Activated naive CD8-positive, alpha-beta T cell treated with anti-CD3 and anti-CD28 coated beads, Interleukin-2, amount 50 U/mL, for 16 hours (primary cell): ENCODE results near the gene PCSK2.

ENCODE experiments used
- DNase-seq: peaks from one replicate; pipeline ENCODE4 v3.0.0-alpha.2; 2020; ENCODE audit warnings: low read depth, low spot score

PCSK2 gene

DNA sequence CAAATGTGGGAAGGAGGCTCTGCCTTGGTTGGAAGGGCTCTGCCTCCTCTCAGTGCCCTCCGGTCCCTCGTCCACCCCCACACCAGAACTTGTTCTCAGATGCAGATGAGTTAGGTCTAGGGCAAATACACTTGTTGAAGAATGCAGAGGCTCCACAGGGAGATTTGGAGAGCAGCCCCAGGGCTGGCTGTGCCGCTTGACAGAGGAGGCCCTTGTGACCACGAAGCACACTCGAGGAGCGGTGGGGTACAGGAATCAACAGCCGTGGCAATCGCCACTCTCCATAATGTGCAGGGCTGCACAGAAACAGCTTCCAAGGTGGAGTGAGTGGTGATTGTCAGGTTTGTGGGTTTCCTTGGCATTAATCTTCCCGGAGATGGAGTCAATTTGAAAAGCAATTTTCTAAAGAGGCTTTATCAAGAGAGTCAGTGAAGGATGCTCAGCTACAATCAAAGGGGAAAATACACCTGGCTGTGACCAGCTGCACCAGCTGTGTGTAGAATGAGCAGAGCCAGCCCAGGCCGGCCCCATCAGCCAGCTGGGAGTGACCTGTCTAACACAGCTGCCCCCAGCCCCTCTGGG, 244.9 kb downstream of the PCSK2 start:
- DNase-seq = no peak

DNA sequence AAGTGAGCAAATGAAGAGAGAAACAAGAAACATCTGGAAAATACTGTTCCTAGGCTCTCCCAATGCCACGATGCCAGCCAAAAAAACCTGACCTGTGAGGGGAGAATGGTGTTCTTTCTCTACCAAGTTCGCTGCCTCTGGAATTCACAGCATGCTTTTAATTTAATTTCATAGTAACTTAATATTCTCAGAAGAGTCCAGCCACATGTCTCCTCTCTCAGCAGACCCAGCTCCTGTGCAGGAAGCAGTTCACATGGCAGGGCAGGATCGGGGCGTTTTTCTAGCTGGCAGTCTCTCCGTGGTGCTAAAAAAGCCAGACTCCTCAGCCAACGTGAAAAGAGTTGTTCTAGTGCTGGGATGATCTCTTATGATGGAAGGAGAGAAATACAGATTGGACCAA, 246.8 kb downstream of the PCSK2 start:
- DNase-seq = no peak

DNA sequence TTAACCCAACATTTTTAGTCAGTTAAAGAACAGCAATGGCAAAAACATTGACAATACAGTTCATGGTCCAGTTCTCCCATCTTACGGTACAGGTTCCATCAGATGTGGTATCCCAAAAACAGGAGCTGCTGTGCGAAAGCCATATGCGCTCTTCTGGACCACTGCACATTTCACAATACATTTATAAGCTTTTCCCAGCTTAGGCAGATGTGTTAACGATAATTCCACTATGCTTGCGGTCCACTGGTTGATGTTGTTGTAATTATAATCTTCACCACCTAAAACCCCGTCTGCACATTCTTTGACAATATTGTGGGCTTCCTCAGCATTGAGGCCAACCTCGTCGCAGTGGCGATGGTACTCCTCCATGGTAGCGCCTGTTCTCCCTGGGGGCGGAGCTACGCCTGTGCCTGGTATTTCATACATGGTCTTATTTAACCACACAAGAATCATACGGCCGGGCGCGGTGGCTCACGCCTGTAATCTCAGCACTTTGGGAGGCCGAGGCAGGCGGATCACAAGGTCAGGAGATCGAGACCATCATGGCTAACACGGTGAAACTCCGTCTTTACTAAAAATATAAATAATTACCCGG, 252.3 kb downstream of the PCSK2 start:
- no peak for DNase-seq

GRCh38 chr20:17480696-17481095, 253.9 kb downstream of the PCSK2 start:
- no peak for DNase-seq

GRCh38 chr20:17481661-17482060, 254.8 kb downstream of the PCSK2 start:
- DNase-seq = no peak

- DNase-seq = no peak
Observed at GRCh38 chr20:17482536-17482935, 255.7 kb downstream of the PCSK2 start.

- DNase-seq = no peak
Observed at GRCh38 chr20:17485017-17485416, 258.2 kb downstream of the PCSK2 start.

- no peak for DNase-seq
Observed at GRCh38 chr20:17488916-17489600, 262.2 kb downstream of the PCSK2 start.

- no peak for DNase-seq
Observed at GRCh38 chr20:17490501-17490900, 263.7 kb downstream of the PCSK2 start.

- DNase-seq = no peak
Observed at GRCh38 chr20:17491041-17491440, 264.2 kb downstream of the PCSK2 start.

DNA sequence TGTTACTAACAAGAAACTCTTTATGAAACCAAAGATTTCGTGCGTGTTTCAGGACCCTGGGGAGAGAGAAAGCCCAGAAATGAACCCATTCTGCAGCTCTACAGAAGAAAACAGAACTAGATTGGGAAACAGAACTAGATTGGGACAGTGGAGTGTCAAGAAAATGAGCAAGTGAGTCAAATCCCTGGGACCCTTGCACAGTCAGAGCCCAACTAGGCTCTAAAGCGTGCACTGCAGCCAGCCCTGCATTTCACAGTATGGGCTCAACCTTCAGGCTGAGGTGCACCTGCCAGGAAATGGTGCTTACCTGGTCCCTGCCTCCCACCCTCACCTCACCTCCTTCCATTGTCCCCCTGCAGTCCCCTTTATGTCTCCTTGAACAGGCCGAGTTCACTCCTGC, 264.6 kb downstream of the PCSK2 start:
- DNase-seq = no peak

- no peak for DNase-seq
Observed at GRCh38 chr20:17493173-17493572, 266.3 kb downstream of the PCSK2 start.

GRCh38 chr20:17494201-17494600, 267.4 kb downstream of the PCSK2 start:
- DNase-seq = no peak

DNA sequence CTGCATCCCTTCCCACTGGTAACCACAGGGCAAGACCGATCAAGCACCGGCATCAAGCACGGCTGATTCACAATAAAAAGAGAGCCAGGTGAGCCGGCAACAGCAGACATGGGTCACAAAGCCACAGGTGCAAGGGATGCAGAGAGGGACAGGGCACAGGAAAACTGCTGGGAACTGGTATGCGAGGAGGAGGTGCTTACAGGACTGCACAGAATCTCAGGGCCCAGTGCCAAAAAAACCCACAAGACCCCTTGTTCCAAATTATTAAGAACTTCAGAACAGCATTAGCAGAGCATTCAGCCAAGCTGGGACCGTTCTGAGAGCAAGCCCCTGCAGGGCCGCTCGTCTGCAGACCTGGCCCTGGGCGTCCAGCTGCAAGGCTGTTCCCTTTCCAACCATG, 269.0 kb downstream of the PCSK2 start:
- no peak for DNase-seq

- no peak for DNase-seq
Observed at GRCh38 chr20:17497821-17498580, 271.2 kb downstream of the PCSK2 start.

DNA sequence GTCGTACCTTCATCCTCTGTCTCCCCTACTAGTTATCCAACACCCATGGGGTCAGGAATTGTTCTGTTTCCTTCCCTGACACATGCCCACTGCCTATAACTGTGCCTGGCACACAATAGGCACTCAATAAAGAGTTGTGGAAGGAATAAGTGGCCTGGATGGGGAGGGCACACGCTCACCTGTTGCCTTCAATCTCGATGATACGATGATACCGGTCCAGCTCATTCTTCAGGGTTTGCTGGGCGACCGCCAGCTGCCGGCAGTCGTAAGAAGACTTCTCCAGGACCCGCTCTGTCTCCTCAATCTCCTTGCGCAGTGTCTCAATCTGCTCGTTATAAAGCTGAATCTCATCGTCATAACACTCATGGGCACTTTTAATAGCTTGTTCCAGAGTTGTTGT, 271.8 kb downstream of the PCSK2 start:
- DNase-seq = no peak

- no peak for DNase-seq
Observed at GRCh38 chr20:17499041-17499440, 272.2 kb downstream of the PCSK2 start.

GRCh38 chr20:17500271-17500670, 273.4 kb downstream of the PCSK2 start:
- DNase-seq = no peak

DNA sequence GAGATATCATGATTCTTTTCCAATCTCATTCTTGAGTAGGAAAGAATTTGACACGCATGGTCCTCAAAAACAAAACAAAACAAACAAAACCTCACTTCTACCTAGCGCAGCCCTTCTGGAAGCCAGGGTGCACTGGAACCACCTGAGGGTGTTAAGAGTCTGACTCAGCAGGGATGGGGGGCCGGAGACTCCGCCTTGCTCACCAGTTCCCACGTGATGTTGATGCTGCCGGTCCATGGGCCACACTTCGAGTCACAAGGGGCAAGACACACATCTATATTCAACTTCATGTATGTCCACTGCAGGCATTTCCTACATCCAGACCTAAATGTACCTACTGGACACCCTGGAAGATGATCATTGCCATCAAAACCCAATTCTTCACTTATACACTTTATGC, 274.0 kb downstream of the PCSK2 start:
- no peak for DNase-seq

DNA sequence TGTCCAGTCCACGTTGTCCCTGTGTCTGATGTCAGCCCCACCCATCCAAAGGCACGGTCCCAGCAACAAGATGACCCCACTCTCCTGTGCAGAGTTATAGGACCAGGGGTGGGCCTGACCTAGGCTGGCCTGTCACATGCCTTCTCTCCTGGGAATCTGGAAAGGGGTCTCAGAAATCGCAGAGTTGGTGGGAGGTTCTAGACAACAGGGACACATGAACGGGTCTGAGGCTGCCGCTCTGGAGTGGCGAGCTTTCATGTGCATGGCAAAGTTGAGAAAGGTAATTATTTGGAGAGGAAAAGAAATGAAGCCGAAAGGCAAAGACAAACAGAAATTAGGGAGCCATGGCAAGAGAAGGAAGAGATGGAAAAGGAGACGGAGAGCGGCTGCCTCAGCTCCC, 274.9 kb downstream of the PCSK2 start:
- DNase-seq = no peak

DNA sequence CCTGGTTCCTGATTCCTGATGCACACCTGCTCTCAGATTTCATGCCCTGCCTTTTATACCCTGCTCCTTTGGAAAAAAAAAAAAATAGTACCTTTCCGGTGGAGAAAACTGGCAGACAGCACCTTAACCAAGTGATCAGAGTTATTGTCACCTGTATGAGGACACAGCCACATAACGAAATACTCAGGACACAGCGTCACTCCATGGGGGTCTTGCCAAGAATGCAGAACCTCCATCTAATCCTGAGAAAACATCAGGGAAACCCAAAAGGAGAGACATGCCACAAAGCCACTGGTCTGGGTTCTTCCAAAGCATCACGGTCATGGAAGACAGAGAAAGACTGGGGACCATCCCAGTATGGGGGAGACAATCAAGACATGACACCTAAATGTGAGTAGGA, 275.3 kb downstream of the PCSK2 start:
- DNase-seq = no peak

- no peak for DNase-seq
Observed at GRCh38 chr20:17503301-17504065, 276.6 kb downstream of the PCSK2 start.
